Memory B cell (primary cell): ENCODE measurements around the gene KIZ.

Experiments
- ATAC-seq: fragments of 150-1000 bp; cut with Tn5 transposase; 2 replicates; pipeline ENCODE4 v1.10.0; 2021; ENCODE audit warnings: low read depth, mild to moderate bottlenecking, moderate library complexity
- DNase-seq, 2 donors: peaks; one replicate each; pipeline ENCODE4 v3.0.0; 2022; ENCODE audit warnings: low spot score in 2 of 2
- H3K27ac Mint-ChIP-seq: one replicate; pipeline ENCODE4 v1.8.0; 2022; ENCODE audit warnings: mild to moderate bottlenecking, moderate library complexity, mixed read lengths
- H3K27me3 Mint-ChIP-seq: one replicate; pipeline ENCODE4 v1.8.0; 2022; ENCODE audit warnings: mixed read lengths
- H3K36me3 Mint-ChIP-seq: one replicate; pipeline ENCODE4 v1.8.0; 2022; ENCODE audit warnings: mild to moderate bottlenecking, mixed read lengths
- H3K4me1 Mint-ChIP-seq: one replicate; pipeline ENCODE4 v1.8.0; 2022; ENCODE audit warnings: mixed read lengths
- H3K4me3 Mint-ChIP-seq: one replicate; pipeline ENCODE4 v1.8.0; 2022; ENCODE audit warnings: mild to moderate bottlenecking, moderate library complexity, mixed read lengths
- H3K9me3 Mint-ChIP-seq: one replicate; pipeline ENCODE4 v1.8.0; 2022; ENCODE audit warnings: mixed read lengths

The KIZ gene

GRCh38 chr20:21228511-21228910 is 102.6 kb downstream of the KIZ start:
- peaks cover 10% of the 10 kb centered on the region for H3K36me3 Mint-ChIP-seq
- H3K27ac Mint-ChIP-seq, result peak overlapping the region; percentile 63
- no peaks in the 10 kb centered on the region for H3K9me3 Mint-ChIP-seq
- H3K27me3 Mint-ChIP-seq, result no peaks in the 10 kb centered on the region
- ATAC-seq (peak; percentile 99), DNase-seq (peak; percentile 14 to 20)
- peaks cover 6% of the 10 kb centered on the region for H3K4me1 Mint-ChIP-seq
- H3K4me3 Mint-ChIP-seq, result no peak overlapping the region

DNA sequence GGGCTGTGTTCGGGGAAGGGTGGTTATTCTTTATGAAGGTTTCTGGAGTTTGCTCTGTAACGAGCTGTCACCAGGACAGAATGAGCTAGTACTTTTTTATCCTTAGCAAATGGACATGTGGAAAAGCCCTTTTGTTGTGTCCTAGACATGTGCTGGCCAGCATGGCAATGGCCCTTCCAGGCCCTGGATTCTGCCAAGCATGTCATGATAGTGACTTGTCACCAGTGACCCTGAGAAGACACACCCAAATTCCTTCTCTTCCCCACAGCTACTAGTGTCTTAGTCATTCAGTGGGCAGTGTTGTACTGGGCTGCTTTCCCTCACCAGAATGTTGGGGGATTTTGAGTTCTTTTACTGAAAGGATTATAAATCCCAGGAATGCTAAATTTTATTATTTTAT is 103.3 kb downstream of the KIZ start:
- peaks cover 6% of the 10 kb centered on the region for H3K4me1 Mint-ChIP-seq
- no peak overlapping the region for H3K4me3 Mint-ChIP-seq
- H3K27me3 Mint-ChIP-seq, result no peaks in the 10 kb centered on the region
- DNase-seq (no peak), ATAC-seq (no peak)
- no peak overlapping the region for H3K27ac Mint-ChIP-seq
- H3K36me3 Mint-ChIP-seq, result peaks cover 11% of the 10 kb centered on the region
- no peaks in the 10 kb centered on the region for H3K9me3 Mint-ChIP-seq

- Mint-ChIP-seq H3K4me3 (no peak overlapping the region), H3K27ac (no peak overlapping the region), H3K9me3 (no peaks in the 10 kb centered on the region), H3K4me1 (peaks cover 6% of the 10 kb centered on the region), H3K27me3 (no peaks in the 10 kb centered on the region), H3K36me3 (peaks cover 11% of the 10 kb centered on the region)
- ATAC-seq (no peak), DNase-seq (no peak)
Observed at GRCh38 chr20:21230220-21230619, 104.3 kb downstream of the KIZ start.

- Mint-ChIP-seq H3K4me3 (no peak overlapping the region), H3K9me3 (no peaks in the 10 kb centered on the region)
Observed at GRCh38 chr20:21230686-21231085, 104.8 kb downstream of the KIZ start.

DNA sequence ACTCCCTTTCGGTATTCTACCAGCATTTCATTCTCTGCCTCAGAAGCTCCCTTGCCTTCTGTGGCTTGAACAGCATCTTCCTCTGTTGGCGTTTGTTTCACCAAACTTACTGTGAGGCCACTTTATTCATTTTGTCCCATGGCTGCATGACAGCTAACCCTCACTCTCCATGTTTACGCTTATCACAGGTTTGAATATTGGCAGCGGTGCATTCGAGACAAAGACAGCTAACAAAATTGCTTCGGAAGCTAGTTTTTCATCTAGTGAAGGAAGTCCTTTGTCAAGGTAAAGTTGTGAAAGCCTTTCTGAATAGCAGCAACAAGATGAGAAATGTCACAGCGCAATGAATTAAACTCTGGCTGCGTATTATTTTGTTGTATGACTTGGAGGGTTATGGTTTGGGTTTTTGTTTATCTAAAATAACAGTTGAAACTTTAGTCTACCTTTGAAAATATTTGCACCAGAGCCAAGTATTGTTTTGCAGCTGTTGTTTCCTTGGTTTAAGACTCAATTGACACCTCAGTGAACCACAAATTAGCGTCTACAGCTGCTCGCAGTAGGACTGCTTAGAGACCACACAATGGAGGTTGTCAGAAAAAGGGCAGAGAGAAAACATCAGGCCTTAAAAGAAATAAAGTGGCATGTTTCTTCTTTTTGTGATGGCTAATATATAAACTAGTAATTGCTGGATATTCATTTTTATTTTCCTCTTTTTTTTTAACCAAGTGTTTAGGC is 106.8 kb downstream of the KIZ start:
- peaks cover 12% of the 10 kb centered on the region for H3K36me3 Mint-ChIP-seq
- H3K27me3 Mint-ChIP-seq, result no peaks in the 10 kb centered on the region
- ATAC-seq (no peak), DNase-seq (no peak)
- no peak overlapping the region for H3K27ac Mint-ChIP-seq
- H3K9me3 Mint-ChIP-seq, result no peaks in the 10 kb centered on the region
- peaks cover 8% of the 10 kb centered on the region for H3K4me1 Mint-ChIP-seq
- no peak overlapping the region for H3K4me3 Mint-ChIP-seq

More at GRCh38 chr20:21230686-21231085, 104.8 kb downstream of the KIZ start:
- Mint-ChIP-seq H3K27ac (no peak overlapping the region), H3K27me3 (no peaks in the 10 kb centered on the region), H3K36me3 (peaks cover 8% of the 10 kb centered on the region), H3K4me1 (peaks cover 6% of the 10 kb centered on the region)
- ATAC-seq (no peak), DNase-seq (no peak)

- no peak overlapping the region for H3K27ac Mint-ChIP-seq
- no peak for ATAC-seq
- no peak overlapping the region for H3K4me3 Mint-ChIP-seq
Observed at GRCh38 chr20:21234324-21234723, 108.4 kb downstream of the KIZ start.

GRCh38 chr20:21234806-21235483 is 109.1 kb downstream of the KIZ start:
- peaks cover 18% of the 10 kb centered on the region for H3K36me3 Mint-ChIP-seq
- DNase-seq, result no peak
- ATAC-seq, result no peak
- H3K9me3 Mint-ChIP-seq, result no peaks in the 10 kb centered on the region
- H3K27ac Mint-ChIP-seq, result no peak overlapping the region
- no peaks in the 10 kb centered on the region for H3K27me3 Mint-ChIP-seq
- no peak overlapping the region for H3K4me3 Mint-ChIP-seq
- H3K4me1 Mint-ChIP-seq, result peaks cover 2% of the 10 kb centered on the region

More at GRCh38 chr20:21234324-21234723, 108.4 kb downstream of the KIZ start:
- Mint-ChIP-seq H3K36me3 (peaks cover 13% of the 10 kb centered on the region), H3K9me3 (no peaks in the 10 kb centered on the region), H3K27me3 (no peaks in the 10 kb centered on the region), H3K4me1 (peaks cover 2% of the 10 kb centered on the region)
- no peak for DNase-seq

GRCh38 chr20:21235484-21236445 is 109.9 kb downstream of the KIZ start:
- Mint-ChIP-seq H3K27me3 (no peaks in the 10 kb centered on the region), H3K4me3 (no peak overlapping the region)

GRCh38 chr20:21237956-21238799 is 112.3 kb downstream of the KIZ start:
- no peak overlapping the region for H3K4me3 Mint-ChIP-seq
- H3K9me3 Mint-ChIP-seq, result no peaks in the 10 kb centered on the region
- no peak overlapping the region for H3K27ac Mint-ChIP-seq
- peaks cover 26% of the 10 kb centered on the region for H3K36me3 Mint-ChIP-seq
- no peaks in the 10 kb centered on the region for H3K27me3 Mint-ChIP-seq
- DNase-seq (no peak), ATAC-seq (no peak)
- H3K4me1 Mint-ChIP-seq, result peaks cover 2% of the 10 kb centered on the region

More at GRCh38 chr20:21235484-21236445, 109.9 kb downstream of the KIZ start:
- Mint-ChIP-seq H3K4me1 (peaks cover 2% of the 10 kb centered on the region), H3K27ac (no peak overlapping the region), H3K9me3 (no peaks in the 10 kb centered on the region), H3K36me3 (peaks cover 18% of the 10 kb centered on the region)
- peak; percentile 65 for ATAC-seq
- DNase-seq, result peak; percentile 40 to 48

- DNase-seq, result no peak
- H3K27ac Mint-ChIP-seq, result no peak overlapping the region
- no peaks in the 10 kb centered on the region for H3K27me3 Mint-ChIP-seq
- no peaks in the 10 kb centered on the region for H3K9me3 Mint-ChIP-seq
- peaks cover 2% of the 10 kb centered on the region for H3K4me1 Mint-ChIP-seq
- H3K4me3 Mint-ChIP-seq, result no peak overlapping the region
- ATAC-seq, result no peak
- H3K36me3 Mint-ChIP-seq, result peaks cover 31% of the 10 kb centered on the region
Observed at GRCh38 chr20:21238818-21239536, 113.1 kb downstream of the KIZ start.

DNA sequence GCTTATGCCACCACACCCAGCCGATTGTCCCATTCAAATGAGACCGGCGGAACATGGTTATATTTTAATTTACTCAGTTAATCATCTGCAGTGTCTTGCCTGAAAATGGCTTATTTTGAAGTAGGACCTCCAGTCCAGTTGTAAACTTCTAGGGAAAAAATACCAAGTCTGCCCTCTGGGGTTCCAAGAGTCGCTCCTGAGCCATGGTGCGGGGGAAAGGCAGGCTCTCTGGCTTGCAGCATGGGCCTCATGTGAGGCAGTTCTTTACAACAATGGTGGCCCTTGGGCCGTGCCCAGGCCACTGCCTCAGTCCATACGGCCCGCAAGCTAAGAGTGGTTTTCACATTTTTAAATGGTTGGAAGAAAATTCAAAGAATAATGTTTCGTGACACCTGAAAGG is 114.5 kb downstream of the KIZ start:
- Mint-ChIP-seq H3K27me3 (no peaks in the 10 kb centered on the region), H3K4me3 (no peak overlapping the region), H3K27ac (no peak overlapping the region), H3K36me3 (peaks cover 37% of the 10 kb centered on the region), H3K9me3 (no peaks in the 10 kb centered on the region), H3K4me1 (peaks cover 2% of the 10 kb centered on the region)
- ATAC-seq, result no peak
- DNase-seq, result no peak

DNA sequence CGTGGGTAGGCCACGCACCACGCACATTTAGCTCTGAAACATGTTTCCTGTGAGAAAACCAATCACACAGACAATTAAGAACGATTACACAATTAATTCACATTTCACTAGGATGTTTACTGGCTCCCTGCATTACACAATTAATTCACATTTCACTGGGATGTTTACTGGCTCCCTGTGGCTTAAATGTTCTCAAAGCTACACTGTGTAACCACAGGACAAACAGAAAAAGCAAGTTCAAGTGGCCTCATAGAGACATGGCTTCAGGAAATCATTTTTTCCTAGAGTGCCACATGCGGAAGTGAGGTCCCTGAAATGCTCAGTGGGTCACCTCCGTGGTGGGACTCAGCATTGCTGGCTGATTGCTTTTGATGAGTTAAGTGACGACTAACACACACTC is 115.5 kb downstream of the KIZ start:
- Mint-ChIP-seq H3K4me3 (no peak overlapping the region), H3K36me3 (peaks cover 43% of the 10 kb centered on the region), H3K27ac (no peak overlapping the region), H3K4me1 (no peaks in the 10 kb centered on the region), H3K9me3 (no peaks in the 10 kb centered on the region), H3K27me3 (no peaks in the 10 kb centered on the region)
- ATAC-seq, result no peak
- no peak for DNase-seq

- Mint-ChIP-seq H3K36me3 (peaks cover 38% of the 10 kb centered on the region), H3K27me3 (no peaks in the 10 kb centered on the region), H3K9me3 (no peaks in the 10 kb centered on the region), H3K4me1 (no peaks in the 10 kb centered on the region), H3K4me3 (no peak overlapping the region), H3K27ac (no peak overlapping the region)
- ATAC-seq (no peak), DNase-seq (no peak)
Observed at GRCh38 chr20:21243811-21244210, 117.9 kb downstream of the KIZ start.
